ENCODE data around the gene EME2. TPM values are rescaled to one million over a fixed set of nuclear protein-coding genes. Genes with fewer than 3 reads are reported as not detected.

The EME2 gene
- total RNA-seq, 4 donors from 2014 or later, result 5.5 to 10.4 (median 6.5) TPM

DNA sequence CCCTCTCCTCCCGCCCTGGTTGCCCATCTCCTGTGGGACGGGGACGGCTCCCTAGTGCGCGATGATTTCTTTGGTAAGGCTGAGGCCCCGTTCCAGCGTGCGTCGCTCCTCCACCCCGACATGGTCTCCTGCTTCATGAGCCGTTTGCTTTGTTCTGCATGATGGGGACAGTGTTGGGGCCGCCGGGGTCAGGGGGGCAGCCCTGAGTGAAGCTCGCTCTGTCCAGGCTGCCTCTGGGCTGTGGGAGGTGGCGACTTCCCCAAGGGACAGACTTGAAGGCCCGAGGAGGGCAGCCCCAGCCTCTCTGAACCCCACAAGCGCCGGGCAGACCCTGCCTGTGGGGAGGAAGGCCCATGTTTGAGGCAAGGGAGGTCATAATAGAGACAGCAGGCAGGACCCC, 13.7 kb upstream of the EME2 start:
- H3K27ac ChIP-seq (replicated peaks in 1 of 4), result no peak overlapping the region
- 89% methylated on average over 11 of the region's 18 CpGs for WGBS
- peaks cover 0 to 8% (median 5%) of the 10 kb centered on the region in 4 donors for H3K4me1 ChIP-seq
- H3K27me3 ChIP-seq, result no peaks in the 10 kb centered on the region
- H3K9me3 ChIP-seq, result no peaks in the 10 kb centered on the region
- intact Hi-C loops (cut with DNase I), result no loop called here
- no peak overlapping the region for H3K4me3 ChIP-seq
- TF ChIP-seq POLR2A (IDR thresholded peaks at IDR 0.05; ENCODE audit: low read depth), result no peak
- TF ChIP-seq CTCF (IDR thresholded peaks at IDR 0.05), result no peak
- TF ChIP-seq EP300 (IDR thresholded peaks at IDR 0.05), result no peak
- no peak for TF ChIP-seq POLR2AphosphoS5 (IDR thresholded peaks at IDR 0.05)
- peaks cover 18 to 97% (median 91%) of the 10 kb centered on the region in 4 donors for H3K36me3 ChIP-seq
- DNase-seq (ENCODE audit: extremely low spot score), result no peak

GRCh38 chr16:1759511-1759910, 13.1 kb upstream of the EME2 start:
- H3K27ac ChIP-seq (replicated peaks in 1 of 4), result no peak overlapping the region
- H3K4me3 ChIP-seq, result no peak overlapping the region
- 92% methylated on average over 15 of the region's 21 CpGs for WGBS
- H3K36me3 ChIP-seq, result peaks cover 18 to 97% (median 91%) of the 10 kb centered on the region in 4 donors
- TF ChIP-seq POLR2A (IDR thresholded peaks at IDR 0.05; ENCODE audit: low read depth) (no peak), CTCF (IDR thresholded peaks at IDR 0.05) (no peak)
- H3K4me1 ChIP-seq, result peaks cover 0 to 10% (median 8%) of the 10 kb centered on the region in 4 donors
- no peaks in the 10 kb centered on the region for H3K27me3 ChIP-seq
- intact Hi-C loops (cut with DNase I), result no loop called here
- no peak for DNase-seq (ENCODE audit: extremely low spot score)
- H3K9me3 ChIP-seq, result no peaks in the 10 kb centered on the region

DNA sequence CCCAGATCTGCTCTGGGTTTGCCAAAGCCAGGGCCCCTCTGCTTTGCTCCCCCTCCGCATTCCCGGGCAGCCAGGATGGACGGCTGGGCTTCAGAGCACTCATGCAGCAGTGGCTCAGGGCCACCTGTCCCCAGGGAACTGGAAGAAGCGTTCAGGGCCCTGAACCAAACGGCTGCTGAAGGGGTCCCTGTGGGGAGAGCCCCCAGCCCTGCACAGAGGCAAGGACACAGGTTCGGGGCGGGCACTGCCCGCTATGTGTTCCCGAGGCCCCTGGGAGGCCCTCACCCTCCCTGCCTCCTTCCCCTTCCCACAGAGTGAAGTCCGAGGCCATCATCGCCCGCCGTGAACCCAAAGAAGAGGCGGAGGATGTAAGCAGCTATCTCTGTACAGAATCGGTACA, 11.7 kb upstream of the EME2 start:
- no peak for DNase-seq (ENCODE audit: extremely low spot score)
- 91% methylated on average over 7 of the region's 15 CpGs for WGBS
- TF ChIP-seq EP300 (IDR thresholded peaks at IDR 0.05) (no peak), POLR2A (IDR thresholded peaks at IDR 0.05; ENCODE audit: low read depth) (no peak), POLR2AphosphoS5 (IDR thresholded peaks at IDR 0.05) (no peak)
- H3K4me1 ChIP-seq, result peaks cover 0 to 10% (median 8%) of the 10 kb centered on the region in 4 donors
- H3K36me3 ChIP-seq, result peaks cover 26 to 100% (median 91%) of the 10 kb centered on the region in 4 donors
- H3K27me3 ChIP-seq, result no peaks in the 10 kb centered on the region
- H3K27ac ChIP-seq (replicated peaks in 1 of 4), result no peak overlapping the region
- intact Hi-C loops (cut with DNase I), result no loop called here
- H3K4me3 ChIP-seq, result no peak overlapping the region
- H3K9me3 ChIP-seq, result no peaks in the 10 kb centered on the region

- no peak for DNase-seq (ENCODE audit: extremely low spot score)
- Histone ChIP-seq H3K9me3 (no peaks in the 10 kb centered on the region), H3K36me3 (peaks cover 33 to 100% (median 95%) of the 10 kb centered on the region in 4 donors), H3K4me1 (peaks cover 0 to 10% (median 8%) of the 10 kb centered on the region in 4 donors), H3K27me3 (no peaks in the 10 kb centered on the region), H3K27ac (replicated peaks in 1 of 4) (no peak overlapping the region), H3K4me3 (no peak overlapping the region)
- WGBS, result 86% methylated on average over 15 of the region's 15 CpGs
- TF ChIP-seq POLR2AphosphoS5 (IDR thresholded peaks at IDR 0.05) (no peak), POLR2A (IDR thresholded peaks at IDR 0.05; ENCODE audit: low read depth) (no peak), CTCF (IDR thresholded peaks at IDR 0.05) (no peak), EP300 (IDR thresholded peaks at IDR 0.05) (no peak)
- intact Hi-C loops (cut with DNase I), result no loop called here
Measured at GRCh38 chr16:1761751-1762150, 10.9 kb upstream of the EME2 start.

DNA sequence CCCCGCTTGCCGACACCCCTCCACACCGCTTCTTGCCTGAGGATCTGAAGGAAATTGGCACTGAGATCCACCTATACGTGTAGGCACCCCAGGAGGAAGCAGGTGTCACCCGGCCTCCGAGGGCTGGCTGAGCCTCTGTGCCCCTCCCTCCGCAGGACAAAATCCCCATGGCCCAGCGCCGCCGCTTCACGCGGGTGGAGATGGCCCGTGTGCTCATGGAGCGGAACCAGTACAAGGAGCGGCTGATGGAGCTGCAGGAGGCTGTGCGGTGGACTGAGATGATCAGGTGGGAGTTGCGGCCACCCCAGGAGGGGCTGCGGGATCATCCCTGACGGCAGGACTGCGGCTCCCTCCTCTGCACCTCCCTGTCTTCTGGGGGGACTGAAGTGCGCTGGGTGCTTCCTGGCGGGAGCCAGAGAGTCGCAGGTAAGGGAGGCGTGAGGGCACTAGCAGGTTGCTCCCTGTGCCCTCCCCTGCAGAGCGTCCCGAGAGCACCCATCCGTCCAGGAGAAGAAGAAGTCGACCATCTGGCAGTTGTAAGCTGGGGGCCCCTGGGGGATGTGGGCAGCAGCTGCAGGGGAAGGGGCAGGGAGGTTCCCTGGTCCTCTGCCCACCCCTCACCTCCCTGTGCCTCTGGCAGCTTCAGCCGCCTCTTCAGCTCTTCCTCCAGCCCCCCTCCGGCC, 10.3 kb upstream of the EME2 start:
- Histone ChIP-seq H3K36me3 (peaks cover 38 to 100% (median 97%) of the 10 kb centered on the region in 4 donors), H3K27me3 (no peaks in the 10 kb centered on the region), H3K4me1 (peaks cover 0 to 10% (median 8%) of the 10 kb centered on the region in 4 donors), H3K27ac (replicated peaks in 1 of 4) (no peak overlapping the region), H3K9me3 (no peaks in the 10 kb centered on the region), H3K4me3 (no peak overlapping the region)
- intact Hi-C loops (cut with DNase I), result no loop called here
- no peak for DNase-seq (ENCODE audit: extremely low spot score)
- 94% methylated on average over 29 of the region's 30 CpGs for WGBS
- no peak for TF ChIP-seq POLR2A (IDR thresholded peaks at IDR 0.05; ENCODE audit: low read depth)
- TF ChIP-seq POLR2AphosphoS5 (IDR thresholded peaks at IDR 0.05), result no peak
- no peak for TF ChIP-seq EP300 (IDR thresholded peaks at IDR 0.05)
- TF ChIP-seq CTCF (IDR thresholded peaks at IDR 0.05), result no peak
